ENCODE measurements around the gene IL20RA. TPM values are rescaled to one million over a fixed set of nuclear protein-coding genes. Genes with fewer than 3 reads are reported as not detected.
"Not testable (repeated sequence)": the region's sequence is repeated elsewhere in the genome, so short reads cannot be mapped to it uniquely, and the experiment has no call there.

Gene IL20RA
- total RNA-seq, 1 donor from 2014 or later = 10.9 TPM

DNA sequence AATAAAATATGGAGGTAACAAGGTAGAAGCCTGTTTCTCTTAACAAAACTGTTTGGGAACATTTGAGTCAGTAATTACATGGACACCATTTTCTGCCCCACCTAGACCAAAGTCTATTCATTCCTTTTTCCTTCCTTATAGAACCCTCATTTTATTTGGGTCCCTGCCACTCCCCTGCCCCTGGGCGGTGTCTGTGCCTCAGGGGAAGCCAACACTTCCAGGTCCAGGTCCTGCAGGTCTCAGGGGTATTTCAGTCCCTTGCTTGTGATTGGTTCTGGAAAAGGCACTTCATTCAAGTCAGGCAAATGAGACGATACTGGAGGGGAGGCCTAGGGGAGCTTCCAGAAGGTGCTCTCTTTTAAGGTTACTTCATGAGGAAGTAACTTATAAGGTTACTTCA lies 80.4 kb downstream of the IL20RA start:
- ATAC-seq = no peak

DNA sequence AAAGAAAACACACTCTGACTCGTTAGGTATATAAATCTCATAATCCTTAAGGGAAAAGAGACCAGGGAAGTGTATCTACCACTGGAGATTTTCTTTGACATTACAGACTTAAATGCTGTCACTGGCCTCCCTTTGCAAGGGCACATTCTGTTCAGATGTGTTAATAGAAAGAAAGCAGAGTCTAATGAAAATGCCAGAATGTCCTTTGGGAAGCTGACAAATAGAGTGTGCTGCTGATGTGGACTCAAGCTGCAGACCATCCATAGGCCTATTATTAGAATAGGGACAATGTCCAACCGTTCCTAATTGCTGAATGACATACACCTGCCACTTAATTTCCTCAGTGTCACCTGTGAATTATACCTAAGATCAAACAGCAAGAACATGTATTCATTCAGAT lies 81.5 kb downstream of the IL20RA start:
- no peak for TF ChIP-seq CTCF (IDR thresholded peaks at IDR 0.05)
- H3K36me3 ChIP-seq = no peaks in the 10 kb centered on the region
- no peaks in the 10 kb centered on the region for H3K4me1 ChIP-seq
- H3K27me3 ChIP-seq (ENCODE audit: low read depth) = peaks cover 7% of the 10 kb centered on the region
- DNase-seq (no peak), ATAC-seq (no peak)
- no peak overlapping the region for H3K4me3 ChIP-seq
- H3K27ac ChIP-seq = no peak overlapping the region
- no peaks in the 10 kb centered on the region for H3K9me3 ChIP-seq
- intact Hi-C loops (cut with DNase I) = no loop called here

More for the DNA sequence above, 80.4 kb downstream of the IL20RA start:
- no peak for DNase-seq
- Histone ChIP-seq H3K9me3 (no peaks in the 10 kb centered on the region), H3K4me1 (no peaks in the 10 kb centered on the region), H3K27ac (no peak overlapping the region), H3K27me3 (ENCODE audit: low read depth) (peaks cover 7% of the 10 kb centered on the region), H3K36me3 (no peaks in the 10 kb centered on the region), H3K4me3 (no peak overlapping the region)
- intact Hi-C loops (cut with DNase I) = no loop called here
- no peak for TF ChIP-seq CTCF (IDR thresholded peaks at IDR 0.05)

GRCh38 chr6:136962661-136963060 lies 82.1 kb downstream of the IL20RA start:
- DNase-seq (no peak), ATAC-seq (no peak)
- no peak for TF ChIP-seq CTCF (IDR thresholded peaks at IDR 0.05)
- peaks cover 5% of the 10 kb centered on the region for H3K27me3 ChIP-seq (ENCODE audit: low read depth)
- H3K4me3 ChIP-seq = no peak overlapping the region
- intact Hi-C loops (cut with DNase I) = no loop called here
- H3K9me3 ChIP-seq = no peaks in the 10 kb centered on the region
- H3K27ac ChIP-seq = no peak overlapping the region
- H3K36me3 ChIP-seq = no peaks in the 10 kb centered on the region
- H3K4me1 ChIP-seq = no peaks in the 10 kb centered on the region

DNA sequence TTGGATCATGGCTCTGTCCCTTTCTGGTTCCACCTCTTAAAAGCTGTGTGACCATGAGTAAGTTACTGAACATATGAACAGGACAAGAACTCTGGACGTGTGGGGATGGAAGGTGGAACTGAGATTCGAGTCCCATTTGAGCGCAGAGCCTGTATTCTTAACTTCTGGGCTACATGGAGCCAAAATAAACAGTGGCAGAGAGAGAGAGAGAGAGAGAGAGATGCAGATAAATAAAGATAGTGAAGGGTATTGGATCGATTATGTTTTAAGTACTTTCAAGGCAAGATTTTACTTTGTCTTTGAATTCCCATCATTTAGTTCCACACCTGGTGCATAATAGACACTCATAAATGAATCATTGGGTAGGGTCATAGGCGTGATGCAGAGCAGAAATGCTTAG lies 82.9 kb downstream of the IL20RA start:
- H3K4me3 ChIP-seq = no peak overlapping the region
- DNase-seq = no peak
- no peak for ATAC-seq
- H3K9me3 ChIP-seq = no peaks in the 10 kb centered on the region
- no peak overlapping the region for H3K27ac ChIP-seq
- no peaks in the 10 kb centered on the region for H3K4me1 ChIP-seq
- TF ChIP-seq CTCF (IDR thresholded peaks at IDR 0.05) = no peak
- intact Hi-C loops (cut with DNase I) = no loop called here
- H3K36me3 ChIP-seq = no peaks in the 10 kb centered on the region
- H3K27me3 ChIP-seq (ENCODE audit: low read depth) = no peaks in the 10 kb centered on the region

- ATAC-seq = no peak
- no peak for DNase-seq
- H3K27ac ChIP-seq = no peak overlapping the region
- no peak for TF ChIP-seq CTCF (IDR thresholded peaks at IDR 0.05)
- no peaks in the 10 kb centered on the region for H3K9me3 ChIP-seq
- no peaks in the 10 kb centered on the region for H3K36me3 ChIP-seq
- no peaks in the 10 kb centered on the region for H3K27me3 ChIP-seq (ENCODE audit: low read depth)
- H3K4me1 ChIP-seq = no peaks in the 10 kb centered on the region
- H3K4me3 ChIP-seq = no peak overlapping the region
- intact Hi-C loops (cut with DNase I) = no loop called here
Observed at GRCh38 chr6:136960781-136961180, 84.0 kb downstream of the IL20RA start.

DNA sequence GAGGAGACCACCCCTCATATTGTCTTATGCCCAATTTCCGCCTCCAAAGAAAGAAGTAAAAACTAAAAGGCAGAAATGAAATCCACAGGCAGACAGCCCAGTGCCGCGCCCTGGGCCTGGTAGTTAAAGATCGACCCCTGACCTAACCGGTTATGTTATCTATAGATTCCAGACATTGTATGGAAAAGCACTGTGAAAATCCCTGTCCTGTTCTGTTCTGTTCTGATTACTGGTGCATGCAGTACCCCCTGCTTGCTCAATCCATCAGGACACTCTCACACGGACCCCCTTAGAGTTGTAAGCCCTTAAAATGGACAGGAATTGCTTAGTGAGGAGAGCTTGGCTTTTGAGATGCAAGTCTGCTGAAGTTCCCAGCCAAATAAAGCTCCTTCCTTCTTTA lies 84.8 kb downstream of the IL20RA start:
- H3K9me3 ChIP-seq; intact Hi-C loops (cut with DNase I); H3K4me3 ChIP-seq; ATAC-seq; H3K36me3 ChIP-seq; H3K4me1 ChIP-seq; H3K27me3 ChIP-seq (ENCODE audit: low read depth); DNase-seq; H3K27ac ChIP-seq: not testable (repeated sequence)
